ENCODE measurements around the gene MGLL.

DNA sequence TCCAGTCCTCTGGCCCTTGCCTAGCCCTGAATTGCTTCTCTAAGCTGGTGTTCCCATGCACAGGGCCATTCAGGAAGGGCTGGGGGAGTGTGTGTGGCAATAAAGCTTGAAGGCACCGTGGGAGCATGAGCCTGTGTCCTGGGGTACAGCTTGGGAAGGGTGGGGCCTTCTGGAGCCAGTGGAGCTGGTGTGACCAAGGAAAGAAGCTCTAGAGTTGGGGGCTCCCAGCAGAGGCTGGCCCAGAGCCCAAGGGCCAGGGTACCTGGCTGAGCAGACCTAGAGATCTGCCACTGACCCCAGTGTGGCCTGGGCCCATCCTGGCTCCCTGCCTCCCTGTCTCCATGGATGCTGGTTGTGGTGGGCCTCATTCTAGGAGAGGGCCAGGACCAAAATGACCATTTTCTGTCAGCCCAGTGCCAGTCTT is 141.5 kb downstream of the MGLL start:
- TF ChIP-seq, protein P1, sequence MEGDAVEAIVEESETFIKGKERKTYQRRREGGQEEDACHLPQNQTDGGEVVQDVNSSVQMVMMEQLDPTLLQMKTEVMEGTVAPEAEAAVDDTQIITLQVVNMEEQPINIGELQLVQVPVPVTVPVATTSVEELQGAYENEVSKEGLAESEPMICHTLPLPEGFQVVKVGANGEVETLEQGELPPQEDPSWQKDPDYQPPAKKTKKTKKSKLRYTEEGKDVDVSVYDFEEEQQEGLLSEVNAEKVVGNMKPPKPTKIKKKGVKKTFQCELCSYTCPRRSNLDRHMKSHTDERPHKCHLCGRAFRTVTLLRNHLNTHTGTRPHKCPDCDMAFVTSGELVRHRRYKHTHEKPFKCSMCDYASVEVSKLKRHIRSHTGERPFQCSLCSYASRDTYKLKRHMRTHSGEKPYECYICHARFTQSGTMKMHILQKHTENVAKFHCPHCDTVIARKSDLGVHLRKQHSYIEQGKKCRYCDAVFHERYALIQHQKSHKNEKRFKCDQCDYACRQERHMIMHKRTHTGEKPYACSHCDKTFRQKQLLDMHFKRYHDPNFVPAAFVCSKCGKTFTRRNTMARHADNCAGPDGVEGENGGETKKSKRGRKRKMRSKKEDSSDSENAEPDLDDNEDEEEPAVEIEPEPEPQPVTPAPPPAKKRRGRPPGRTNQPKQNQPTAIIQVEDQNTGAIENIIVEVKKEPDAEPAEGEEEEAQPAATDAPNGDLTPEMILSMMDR (IDR thresholded peaks at IDR 0.05; ENCODE audit: borderline replicate concordance, extremely low read depth, low read length, poor library complexity, severe bottlenecking): no peak
- no peak for TF ChIP-seq EZH2 (IDR thresholded peaks at IDR 0.05; ENCODE audit: borderline replicate concordance, low read depth, low read length, severe bottlenecking)
